KBM-7 (cell line): Measurements from ENCODE around the gene TMEM132D.
"Not testable (repeated sequence)": the region's sequence is repeated elsewhere in the genome, so short reads cannot be mapped to it uniquely, and the experiment has no call there.

Source experiments
- DNase-seq: peaks from one replicate; pipeline ENCODE4 v3.0.0-alpha.2; 2015
- in situ Hi-C: fragments of 300-500 bp; cut with MboI; formaldehyde crosslinking; loops from 2 replicates; pipeline ENCODE4 v1.14.3; 2020; ENCODE audit warnings: low sequenced_read_pairs, low pct_unique_long_range_greater_than_20kb, mixed read lengths

TMEM132D gene

DNA sequence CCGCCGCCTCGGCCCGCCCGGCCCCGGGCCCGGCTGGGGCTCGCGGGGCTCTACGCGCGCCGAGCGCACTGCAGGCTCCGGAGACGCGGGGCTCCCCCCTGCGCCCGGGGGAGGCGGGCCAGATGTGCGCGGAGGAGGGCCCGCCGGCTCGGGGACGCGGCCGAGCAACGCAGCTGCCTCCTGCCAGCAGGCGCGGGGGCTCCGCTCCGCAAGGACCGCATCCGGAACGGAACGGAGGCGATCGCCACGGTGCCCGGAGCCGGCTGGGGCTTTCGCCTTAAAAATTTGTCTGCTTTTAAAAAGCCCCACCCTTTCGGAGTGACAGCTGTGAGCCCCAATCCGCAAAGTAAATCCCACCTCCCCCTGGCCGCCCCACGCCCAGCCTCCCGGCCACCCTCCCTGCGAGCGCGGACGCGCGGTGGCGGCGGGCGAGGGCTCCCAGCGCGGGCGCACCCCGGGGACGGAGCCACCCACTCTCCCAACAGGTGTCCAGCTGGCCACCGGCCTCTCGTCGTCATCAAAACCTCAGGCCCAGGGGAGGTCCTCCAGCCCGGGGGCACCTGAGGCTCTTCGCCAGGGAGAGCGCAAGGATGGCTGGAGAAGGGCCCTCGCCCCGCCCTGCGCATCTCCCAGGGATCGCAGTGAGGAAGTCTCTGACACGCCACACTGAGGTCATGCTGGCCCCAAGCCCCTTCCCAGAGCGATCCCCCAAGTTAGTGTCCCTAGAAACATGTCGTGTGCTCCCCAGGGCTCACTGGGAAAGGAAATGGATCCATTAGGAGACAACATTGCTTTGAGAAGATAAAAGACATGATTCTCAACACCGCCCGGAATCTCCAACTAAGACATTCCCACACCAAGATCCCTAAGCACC lies at the start of gene TMEM132D:
Gene TMEM132D (minus strand): TSS at position 70 of the 874 bp plus-strand sequence.
- DNase-seq = no peak
- in situ Hi-C loops = no loop called here

DNA sequence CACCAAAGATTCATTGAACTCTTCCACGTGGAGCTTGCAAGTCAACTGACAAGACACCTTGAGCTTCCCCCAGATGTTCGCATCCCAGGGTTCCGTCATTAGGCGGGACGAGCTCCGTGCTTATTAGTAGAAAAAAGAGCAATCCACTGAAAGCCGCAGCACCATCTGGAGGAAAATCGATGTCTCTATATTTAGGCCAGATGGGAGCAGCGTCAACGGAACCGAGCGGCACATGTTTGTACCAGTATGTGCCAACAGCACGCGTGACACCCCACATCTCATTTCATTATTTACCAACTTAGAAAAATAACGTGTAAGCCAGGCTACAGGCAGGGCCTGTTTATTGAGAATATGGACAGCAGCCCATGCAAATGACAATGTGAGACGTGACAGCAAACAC lies 45.8 kb upstream of the TMEM132D start:
- in situ Hi-C loops = no loop called here
- no peak for DNase-seq

DNA sequence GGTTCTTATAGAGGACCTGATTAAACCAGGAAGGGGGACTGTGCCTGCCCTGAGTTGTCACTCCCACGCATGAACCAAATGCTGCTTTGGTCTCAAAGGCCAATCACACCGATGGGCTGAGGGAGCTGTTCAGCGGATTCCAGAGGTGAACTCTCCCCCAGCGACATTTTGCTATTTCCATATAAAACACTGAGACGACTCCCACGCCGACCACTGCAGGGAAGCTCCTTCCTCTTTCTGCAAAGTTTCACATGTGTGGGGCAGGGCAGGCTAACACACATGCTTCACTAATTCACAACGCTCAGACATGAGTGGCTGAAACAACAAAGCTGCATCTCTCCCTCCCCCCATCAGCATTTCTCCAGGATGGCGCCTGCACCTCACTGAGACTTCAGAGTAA lies 37.8 kb upstream of the TMEM132D start:
- DNase-seq = peak; percentile 53
- in situ Hi-C loops = no loop called here

DNA sequence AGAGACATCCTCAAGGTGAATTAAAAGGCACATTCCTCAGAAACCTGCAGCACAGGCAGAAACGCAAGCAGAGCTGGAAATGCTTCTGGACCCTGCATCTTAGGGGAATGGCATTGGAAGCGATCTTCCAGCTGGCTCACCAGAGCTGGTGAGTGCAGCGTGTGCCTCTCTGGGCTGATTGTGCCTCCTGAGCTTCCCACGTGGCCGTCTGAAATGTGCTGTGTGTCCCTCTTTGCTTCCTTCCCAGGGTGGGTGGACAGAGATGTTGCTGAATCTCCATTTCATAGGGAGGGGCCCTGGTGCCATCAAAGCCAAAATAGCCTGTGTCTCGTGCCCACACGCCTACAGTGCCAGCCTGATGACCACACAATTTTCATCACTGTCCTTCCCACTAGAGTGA lies 34.3 kb upstream of the TMEM132D start:
- DNase-seq = no peak

DNA sequence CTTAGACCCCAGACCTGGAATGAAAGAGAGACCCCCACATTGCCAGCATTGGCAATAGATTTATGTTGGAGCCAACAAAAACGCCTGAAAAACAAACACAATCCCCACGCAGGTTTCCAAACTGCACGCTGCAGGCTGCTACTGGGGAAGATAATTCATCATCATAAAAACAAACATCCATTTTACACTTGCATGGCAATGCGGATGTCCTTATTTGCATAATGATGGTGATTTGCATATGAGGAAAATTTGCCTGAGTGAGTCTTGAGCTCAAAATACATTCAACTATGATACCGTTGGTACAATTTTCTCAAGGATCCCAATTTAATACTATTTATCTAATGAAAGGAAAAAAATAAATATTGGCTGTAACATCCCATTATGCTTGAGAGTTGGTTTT lies 33.6 kb upstream of the TMEM132D start:
- in situ Hi-C loops = no loop called here
- no peak for DNase-seq

More for the DNA sequence above, 34.3 kb upstream of the TMEM132D start:
- in situ Hi-C loops = no loop called here

DNA sequence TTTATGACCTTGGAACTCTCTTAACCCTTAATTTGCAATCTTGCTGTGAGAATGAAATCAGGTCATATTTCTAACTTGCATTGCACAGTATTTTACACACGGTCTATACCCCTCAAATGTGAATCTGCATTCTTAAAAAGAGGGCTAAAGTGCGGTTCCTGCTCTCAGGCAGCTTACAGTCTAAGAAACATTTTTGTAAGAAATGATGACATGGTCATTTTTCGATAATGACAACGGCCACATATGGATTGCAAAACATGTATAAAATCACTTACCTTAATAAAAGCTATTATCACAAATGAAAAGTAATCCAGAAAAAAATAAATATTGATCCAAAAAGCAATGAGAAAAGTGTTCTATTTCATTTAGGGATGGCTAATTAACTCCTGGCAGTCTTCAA lies 24.8 kb upstream of the TMEM132D start:
- in situ Hi-C loops = no loop called here
- DNase-seq = no peak

DNA sequence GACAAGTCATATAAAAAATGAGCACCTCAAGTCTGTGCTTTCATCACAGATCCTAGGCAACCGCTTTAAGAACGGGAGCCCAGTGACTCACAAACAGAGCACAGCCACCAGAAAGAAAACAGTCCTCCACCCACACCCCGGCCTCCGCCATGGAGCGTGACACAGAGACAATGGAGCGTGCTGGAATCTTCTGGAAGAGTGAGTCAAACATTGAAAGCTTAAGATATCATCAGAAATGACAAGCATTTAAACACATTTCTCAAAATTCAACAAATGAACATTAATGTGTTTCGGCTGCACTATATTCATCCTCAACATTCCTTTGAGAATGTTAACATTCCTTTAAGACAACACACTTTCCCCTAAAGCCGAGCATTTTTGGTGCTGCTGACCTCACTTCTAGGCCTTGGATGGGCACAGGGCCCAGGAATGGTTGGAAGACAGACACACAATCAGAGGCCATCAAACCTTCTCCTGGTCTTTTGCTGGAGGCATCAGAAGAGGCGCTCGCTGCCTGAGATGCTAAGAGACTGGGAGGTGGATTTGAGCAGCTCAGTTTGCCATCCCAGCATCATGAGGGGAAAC lies 23.6 kb upstream of the TMEM132D start:
- DNase-seq = no peak
- in situ Hi-C loops = no loop called here

DNA sequence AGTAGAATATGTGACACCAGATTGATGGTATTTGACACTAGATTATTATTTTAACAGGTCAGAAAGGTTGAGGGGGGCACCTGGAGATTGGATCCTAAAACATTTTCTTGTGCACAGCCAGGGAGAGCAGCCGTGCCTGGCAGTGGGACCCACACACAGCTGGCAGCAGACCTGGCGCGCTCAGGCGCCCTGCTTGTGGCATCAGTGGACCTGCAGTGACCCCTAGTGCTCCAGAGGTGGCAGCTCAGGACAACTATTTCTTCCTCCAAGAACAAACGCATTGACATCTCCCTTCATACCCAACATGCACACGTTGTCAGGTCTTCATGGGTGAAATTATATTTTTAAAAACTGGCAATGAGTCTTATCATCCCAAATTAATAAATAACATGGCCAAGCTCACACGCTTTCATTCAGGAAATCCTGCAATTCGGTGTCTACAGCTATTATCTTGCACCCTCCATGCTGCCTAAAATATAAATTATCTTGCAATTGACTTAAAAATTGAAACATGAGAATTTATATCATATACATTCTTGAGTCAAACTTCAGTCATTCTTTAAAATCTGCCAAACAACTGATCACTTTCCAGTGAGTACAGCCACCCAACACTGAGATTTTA lies 7.7 kb upstream of the TMEM132D start:
- DNase-seq = peak; percentile 50

DNA sequence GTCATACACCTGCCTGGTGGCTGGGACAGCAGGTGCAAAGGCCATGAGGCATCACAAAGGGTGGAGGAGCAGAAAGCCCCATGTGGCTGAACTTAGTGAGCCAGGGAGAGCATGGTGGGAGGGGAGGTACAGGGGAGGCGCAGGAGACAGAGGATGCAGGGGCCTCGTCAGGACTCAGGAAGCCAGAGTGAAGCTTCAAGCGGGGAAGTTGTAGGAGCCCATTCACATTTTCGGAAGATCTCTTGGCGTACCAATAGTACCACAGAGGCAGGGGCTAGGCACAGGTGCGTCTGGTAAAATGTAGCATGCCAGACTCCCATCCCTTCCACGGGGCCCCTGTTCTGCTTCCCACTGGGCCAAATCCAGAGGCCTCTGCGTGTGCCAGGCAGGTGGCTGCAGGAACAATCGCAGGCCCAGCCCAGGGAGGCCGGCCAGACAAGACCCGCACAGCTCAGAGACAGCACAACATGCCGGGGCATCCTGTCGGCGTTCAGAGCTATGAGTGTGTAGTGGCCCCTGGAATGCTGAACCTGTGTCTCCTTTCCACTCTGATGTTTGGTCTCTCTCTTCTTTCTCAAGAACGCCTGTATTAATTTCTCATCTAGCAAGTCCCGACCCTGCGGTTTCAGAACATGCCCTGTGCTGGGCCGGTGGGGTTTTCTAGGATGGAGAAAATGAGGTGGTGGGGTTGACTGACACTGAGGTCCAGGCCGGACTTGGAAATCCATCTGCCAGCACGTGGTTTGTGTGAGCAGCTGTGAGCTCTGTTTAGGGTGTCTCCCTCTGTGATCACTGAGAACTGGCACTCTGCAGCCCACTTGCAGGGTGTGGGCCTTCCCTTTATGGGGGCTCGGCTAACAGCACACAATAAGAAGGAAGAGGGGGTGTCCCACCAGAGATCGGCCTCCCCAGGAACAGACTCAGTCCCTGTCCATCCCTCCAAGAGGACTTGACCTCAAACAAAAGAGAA lies 5.5 kb upstream of the TMEM132D start:
- in situ Hi-C loops = no loop called here

More for the DNA sequence above, 7.7 kb upstream of the TMEM132D start:
- in situ Hi-C loops = no loop called here

DNA sequence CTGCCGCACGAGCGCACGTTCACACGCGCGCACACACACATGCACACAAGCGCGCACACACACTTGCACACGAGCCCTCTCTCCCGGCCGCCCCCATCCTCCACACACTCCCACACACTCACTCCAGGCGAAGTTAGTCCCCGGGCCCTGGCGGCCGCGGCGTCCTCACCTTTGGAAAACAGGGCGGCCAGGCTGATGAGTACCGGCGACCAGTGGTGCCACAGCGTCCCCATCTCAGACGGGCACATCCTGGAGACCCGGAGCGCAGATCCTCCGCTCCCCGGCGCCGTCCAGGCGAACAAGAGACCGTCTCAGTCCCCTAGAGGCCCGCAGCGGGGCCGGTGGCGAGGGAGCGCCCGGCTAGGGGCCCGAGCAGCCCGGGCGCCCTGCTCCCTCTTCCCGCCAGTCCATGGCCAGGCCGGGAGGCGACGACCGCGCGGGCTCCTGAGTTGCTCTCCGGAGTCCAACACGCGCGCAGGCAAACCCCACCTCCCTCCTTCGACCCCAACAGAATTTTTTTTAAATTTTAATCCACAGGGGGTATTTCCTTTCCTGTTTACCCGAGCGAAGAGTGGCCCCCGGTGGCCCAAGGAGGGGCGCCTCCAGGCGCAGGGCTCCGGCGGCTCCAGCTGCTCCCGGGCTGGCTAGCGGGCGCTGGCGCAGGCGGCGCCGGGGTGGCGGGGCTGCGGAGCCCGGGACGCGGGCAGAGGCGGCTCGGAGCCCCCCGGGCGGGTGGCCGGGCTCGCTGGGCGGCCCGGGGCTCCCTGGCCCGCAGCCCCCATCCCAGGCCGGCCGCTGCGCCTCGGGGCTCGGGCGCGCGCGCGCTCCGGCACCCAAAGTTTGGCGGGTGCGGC lies 506 bp downstream of the TMEM132D start:
- in situ Hi-C loops = no loop called here
- DNase-seq = no peak

More for the DNA sequence above, 5.5 kb upstream of the TMEM132D start:
- no peak for DNase-seq

DNA sequence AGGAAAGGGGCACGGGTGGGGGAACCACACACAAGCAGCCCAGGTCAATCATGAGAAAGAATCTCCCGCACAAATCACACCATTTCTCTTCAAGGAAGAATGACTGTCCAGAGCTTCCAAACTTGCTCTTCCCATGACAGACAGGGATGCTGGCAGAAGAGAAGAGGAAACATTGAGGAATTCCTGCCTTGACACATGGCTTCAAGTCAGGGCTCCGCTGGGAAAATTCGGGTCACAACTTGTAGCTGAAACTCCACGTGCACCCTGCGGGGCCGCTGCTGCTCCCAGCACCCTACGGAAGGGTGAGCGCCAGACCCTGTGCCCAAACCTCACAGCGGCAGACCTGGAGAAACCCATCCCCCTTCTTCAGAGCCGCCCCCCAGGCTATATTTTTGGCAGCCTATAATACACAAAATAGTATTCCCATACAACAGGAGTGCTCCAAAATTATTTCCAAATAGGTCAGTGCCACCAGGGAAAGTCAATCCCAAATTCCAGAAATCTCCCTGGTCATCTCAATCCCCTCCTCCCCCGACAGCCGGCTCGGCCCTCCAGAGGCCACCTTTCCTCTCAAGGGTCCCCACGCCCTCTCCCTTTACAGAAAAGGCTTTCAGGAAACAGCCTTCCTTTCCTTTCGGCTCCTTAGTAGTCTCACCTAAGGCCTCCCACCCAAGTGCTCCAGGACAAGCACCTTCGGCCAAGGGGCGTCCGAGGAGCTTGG lies 1.3 kb downstream of the TMEM132D start:
- DNase-seq = no peak
- in situ Hi-C loops = no loop called here

DNA sequence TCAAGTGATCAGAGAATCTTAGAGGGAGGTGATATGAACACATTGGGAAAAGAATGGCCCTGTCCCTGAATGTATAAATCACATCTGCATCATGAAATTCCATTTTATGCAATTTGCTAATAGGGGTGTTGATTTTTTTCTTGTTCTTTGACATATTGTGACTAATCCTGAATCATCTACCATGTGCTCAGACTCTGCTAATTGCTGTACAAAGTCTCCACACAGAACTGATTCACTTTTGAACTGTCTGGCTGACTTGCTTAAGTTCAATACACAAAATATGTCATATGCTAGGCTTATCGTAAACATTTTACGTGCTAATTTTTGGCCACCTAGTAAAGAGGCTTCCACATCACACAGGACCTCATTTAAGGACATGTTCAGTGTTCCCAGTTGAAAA lies 2.6 kb downstream of the TMEM132D start:
- in situ Hi-C loops = no loop called here
- DNase-seq = no peak

DNA sequence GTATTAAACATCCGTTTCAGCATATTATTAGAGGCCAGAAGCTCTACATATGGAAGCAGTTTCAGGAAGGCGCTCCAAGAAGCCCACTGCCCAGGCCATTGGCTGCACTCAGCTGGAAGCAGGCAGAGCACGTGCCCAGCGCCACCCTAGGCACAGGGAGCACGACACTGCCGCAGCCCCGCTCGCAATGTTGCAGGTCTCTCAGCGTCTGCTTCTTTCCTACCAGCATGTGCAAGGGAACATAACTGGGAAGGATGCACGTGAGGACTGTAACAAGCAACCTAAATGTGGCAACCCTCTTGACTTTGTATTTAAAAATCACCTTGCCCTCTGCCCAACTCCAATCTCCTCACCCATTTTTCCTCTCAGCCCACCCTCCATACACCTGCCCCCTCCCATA lies 3.5 kb downstream of the TMEM132D start:
- no peak for DNase-seq
- in situ Hi-C loops = no loop called here

DNA sequence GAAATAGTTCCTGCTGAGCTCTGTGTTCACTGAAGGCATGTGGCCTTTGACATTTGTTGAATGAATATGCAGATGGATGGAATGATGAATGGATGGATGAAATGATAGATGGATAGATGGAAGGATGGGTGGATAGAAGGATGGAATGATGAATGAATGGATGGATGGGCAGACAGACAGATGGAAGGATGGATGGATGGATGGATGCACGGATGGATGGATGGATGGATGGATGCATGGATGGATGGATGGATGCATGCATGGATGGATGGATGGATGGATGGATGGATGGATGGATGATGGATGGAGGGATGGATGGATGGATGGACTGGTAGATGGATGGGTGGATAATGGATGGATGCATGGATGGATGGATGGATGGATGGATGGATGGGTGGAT lies 4.8 kb downstream of the TMEM132D start:
- in situ Hi-C loops, DNase-seq: not testable (repeated sequence)

DNA sequence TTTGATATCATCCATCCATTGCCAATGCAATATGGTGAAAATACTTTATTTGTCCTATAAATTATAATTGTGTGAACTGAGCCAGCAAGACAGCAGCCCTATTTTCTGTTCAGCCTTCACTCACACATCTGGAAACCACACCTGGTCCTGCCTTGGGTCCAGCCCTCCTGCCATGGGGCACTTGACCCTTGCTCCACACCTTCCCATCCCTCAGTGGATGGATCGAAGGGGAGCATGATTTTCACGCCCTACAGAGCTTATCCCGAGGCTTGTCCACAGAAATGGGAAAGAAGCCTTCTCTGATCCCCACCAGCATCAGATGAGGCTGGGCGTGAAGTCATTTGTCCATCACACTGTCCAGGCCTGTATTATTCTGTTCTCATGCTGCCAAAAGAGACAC lies 10.1 kb downstream of the TMEM132D start:
- in situ Hi-C loops = no loop called here
- DNase-seq = no peak

DNA sequence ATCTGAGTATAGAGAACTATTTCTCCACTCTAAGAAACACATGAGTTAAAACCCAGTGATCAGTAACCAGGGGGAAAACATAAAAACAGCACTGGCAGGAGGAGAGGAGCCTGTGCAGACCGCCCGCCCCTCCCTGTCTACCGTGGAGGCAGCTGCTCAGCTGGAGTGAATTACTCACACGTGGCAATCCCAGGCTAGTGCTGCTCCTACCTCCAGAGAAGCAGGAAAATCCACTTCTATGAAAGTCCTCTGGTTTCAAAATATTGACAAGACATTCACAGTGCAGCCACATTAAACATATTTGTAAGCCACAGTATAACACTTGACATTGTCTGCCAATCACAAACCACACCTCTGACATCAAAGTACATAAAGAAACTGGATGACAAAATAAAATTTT lies 16.7 kb downstream of the TMEM132D start:
- DNase-seq = no peak
- in situ Hi-C loops = no loop called here

DNA sequence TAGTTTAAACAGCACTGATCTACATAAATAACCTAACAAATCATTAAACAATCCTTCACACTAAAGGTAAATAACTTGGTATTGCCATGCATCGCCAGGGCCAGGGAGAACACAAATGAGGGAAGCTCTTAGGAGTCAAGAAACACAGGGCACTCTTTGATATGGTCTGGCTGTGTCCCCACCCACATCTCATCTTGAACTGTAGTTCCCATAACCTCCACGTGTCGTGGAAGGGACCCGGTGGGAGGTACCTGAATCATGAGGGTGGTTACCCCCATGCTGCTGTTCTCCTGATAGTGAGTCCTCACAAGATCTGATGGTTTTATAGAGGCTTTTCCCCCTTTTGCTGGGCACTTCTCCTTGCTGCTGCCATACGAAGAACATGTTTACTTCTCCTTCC lies 17.3 kb downstream of the TMEM132D start:
- no peak for DNase-seq
- in situ Hi-C loops = no loop called here

DNA sequence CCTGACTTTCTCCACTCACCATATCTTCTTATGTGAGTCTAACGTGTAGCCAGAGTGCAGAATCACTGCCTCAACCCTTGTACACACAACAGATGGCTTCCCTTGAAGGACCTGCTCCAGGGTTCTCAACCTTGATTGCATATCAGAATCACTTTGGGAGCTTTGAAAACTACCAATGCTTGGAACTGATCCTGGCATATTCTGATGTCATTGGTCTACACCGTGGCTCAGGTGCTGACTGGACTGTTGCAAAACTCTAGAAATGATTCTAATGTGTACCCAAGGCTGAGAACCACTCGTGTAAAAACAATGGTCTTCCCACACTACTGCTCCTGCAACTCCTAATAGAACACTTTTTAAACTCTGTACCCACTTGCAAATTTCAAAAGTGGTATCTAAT lies 18.5 kb downstream of the TMEM132D start:
- DNase-seq = no peak
- in situ Hi-C loops = no loop called here
